ENCODE results near the gene TXNDC2. TPM values are rescaled to one million over a fixed set of nuclear protein-coding genes. Genes with fewer than 3 reads are reported as not detected.

TXNDC2 gene
- total and polyA plus RNA-seq, 2 donors (not counting 1 experiment from before 2014, with no cell fraction given), result 0.15 TPM; not detected in 1

DNA sequence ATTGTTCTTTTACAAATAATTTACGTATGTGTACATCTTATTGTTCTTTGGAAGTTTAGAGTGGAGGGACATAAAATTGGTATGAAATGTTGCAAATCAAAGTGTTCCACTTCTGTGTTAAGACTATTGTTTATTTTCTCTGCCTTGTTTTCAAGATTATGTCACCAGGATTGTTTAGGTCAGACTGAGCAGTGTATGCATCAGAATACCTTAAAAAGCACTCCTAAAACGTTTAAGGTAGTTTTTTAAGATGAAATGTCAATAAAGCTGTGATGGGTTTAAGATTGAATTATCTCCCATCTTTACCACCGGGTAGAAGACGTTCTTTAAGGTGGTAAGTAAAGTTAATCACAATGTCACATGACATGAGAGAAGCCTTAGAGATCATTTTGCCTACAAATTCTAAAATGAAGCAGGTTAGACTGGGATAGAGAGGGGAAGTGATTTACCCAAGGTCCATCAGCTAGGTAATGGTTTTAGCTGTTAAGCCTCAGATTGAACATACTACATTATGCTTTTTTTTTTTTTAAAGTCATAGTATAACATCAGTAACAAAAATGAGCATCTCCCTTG lies 38.7 kb downstream of the TXNDC2 start:
- DNase-seq (ENCODE audit: low read depth in 2 of 2), result no peak
- Histone ChIP-seq H3K36me3 (ENCODE audit: control insufficient read depth, insufficient read depth, low read length) (no peaks in the 10 kb centered on the region), H3K9ac (ENCODE audit: insufficient read depth, low read length) (no peak overlapping the region), H3K9me3 (ENCODE audit: control insufficient read depth, insufficient read depth, low read depth, low read length) (no peaks in the 10 kb centered on the region), H3K27ac (ENCODE audit: insufficient read depth, low read length) (no peak overlapping the region), H3K4me3 (replicated peaks in 1 of 4; ENCODE audit: control extremely low read depth in 1 of 4, insufficient read depth in 1 of 4, low read depth in 3 of 4, low read length in 4 of 4) (no peak overlapping the region), H3K4me2 (ENCODE audit: extremely low read depth, insufficient read depth, low read length) (no peak overlapping the region), H3K4me1 (ENCODE audit: control insufficient read depth, extremely low read depth, insufficient read depth, low read length) (peaks cover 7% of the 10 kb centered on the region), H3K27me3 (ENCODE audit: control insufficient read depth, insufficient read depth, low read length) (no peaks in the 10 kb centered on the region), H2AFZ (ENCODE audit: low read length) (no peak overlapping the region), H4K20me1 (ENCODE audit: control insufficient read depth, extremely low read depth, insufficient read depth, low read length) (peaks cover 22% of the 10 kb centered on the region), H3K79me2 (ENCODE audit: control insufficient read depth, insufficient read depth, low read length) (peaks cover 100% of the 10 kb centered on the region)
- TF ChIP-seq, protein P1, sequence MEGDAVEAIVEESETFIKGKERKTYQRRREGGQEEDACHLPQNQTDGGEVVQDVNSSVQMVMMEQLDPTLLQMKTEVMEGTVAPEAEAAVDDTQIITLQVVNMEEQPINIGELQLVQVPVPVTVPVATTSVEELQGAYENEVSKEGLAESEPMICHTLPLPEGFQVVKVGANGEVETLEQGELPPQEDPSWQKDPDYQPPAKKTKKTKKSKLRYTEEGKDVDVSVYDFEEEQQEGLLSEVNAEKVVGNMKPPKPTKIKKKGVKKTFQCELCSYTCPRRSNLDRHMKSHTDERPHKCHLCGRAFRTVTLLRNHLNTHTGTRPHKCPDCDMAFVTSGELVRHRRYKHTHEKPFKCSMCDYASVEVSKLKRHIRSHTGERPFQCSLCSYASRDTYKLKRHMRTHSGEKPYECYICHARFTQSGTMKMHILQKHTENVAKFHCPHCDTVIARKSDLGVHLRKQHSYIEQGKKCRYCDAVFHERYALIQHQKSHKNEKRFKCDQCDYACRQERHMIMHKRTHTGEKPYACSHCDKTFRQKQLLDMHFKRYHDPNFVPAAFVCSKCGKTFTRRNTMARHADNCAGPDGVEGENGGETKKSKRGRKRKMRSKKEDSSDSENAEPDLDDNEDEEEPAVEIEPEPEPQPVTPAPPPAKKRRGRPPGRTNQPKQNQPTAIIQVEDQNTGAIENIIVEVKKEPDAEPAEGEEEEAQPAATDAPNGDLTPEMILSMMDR (conservative IDR thresholded peaks at IDR 0.05 in 1 of 2, IDR thresholded peaks at IDR 0.05 in 1 of 2; ENCODE audit: low read depth in 1 of 2, low read length in 2 of 2), result no peak
- TF ChIP-seq EZH2 (IDR thresholded peaks at IDR 0.05; ENCODE audit: low read length, missing control alignments), result no peak

DNA sequence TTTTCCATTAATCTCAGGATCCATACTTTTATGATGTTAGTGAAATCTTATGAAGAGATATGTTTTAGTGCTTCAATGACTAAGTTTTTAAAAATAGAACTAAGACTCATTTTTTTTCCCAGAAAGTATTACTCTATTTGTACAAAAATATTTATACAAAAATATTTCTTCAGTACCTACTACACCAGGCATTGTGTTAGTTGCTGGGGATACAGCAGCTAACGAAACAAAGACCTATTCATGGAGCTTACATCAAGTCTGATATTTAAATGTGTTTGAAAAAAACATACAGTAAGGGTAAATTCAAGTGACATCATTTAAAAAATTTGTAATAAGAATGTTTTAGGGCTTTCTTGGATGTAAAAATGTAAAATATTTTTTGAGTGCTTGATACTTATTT lies 39.6 kb downstream of the TXNDC2 start:
- H3K4me3 ChIP-seq (replicated peaks in 1 of 4; ENCODE audit: control extremely low read depth in 1 of 4, insufficient read depth in 1 of 4, low read depth in 3 of 4, low read length in 4 of 4), result no peak overlapping the region
- TF ChIP-seq, protein P1 (conservative IDR thresholded peaks at IDR 0.05 in 1 of 2, IDR thresholded peaks at IDR 0.05 in 1 of 2; ENCODE audit: low read depth in 1 of 2, low read length in 2 of 2), result no peak
- TF ChIP-seq EZH2 (IDR thresholded peaks at IDR 0.05; ENCODE audit: low read length, missing control alignments), result no peak
- H3K4me1 ChIP-seq (ENCODE audit: control insufficient read depth, extremely low read depth, insufficient read depth, low read length), result peaks cover 7% of the 10 kb centered on the region
- H4K20me1 ChIP-seq (ENCODE audit: control insufficient read depth, extremely low read depth, insufficient read depth, low read length), result peaks cover 17% of the 10 kb centered on the region
- no peaks in the 10 kb centered on the region for H3K36me3 ChIP-seq (ENCODE audit: control insufficient read depth, insufficient read depth, low read length)
- peak overlapping the region; percentile 1 for H3K27ac ChIP-seq (ENCODE audit: insufficient read depth, low read length)
- DNase-seq (ENCODE audit: low read depth in 2 of 2), result peak; percentile 24 to 61
- peak overlapping the region; percentile 25 for H3K4me2 ChIP-seq (ENCODE audit: extremely low read depth, insufficient read depth, low read length)
- H3K79me2 ChIP-seq (ENCODE audit: control insufficient read depth, insufficient read depth, low read length), result peaks cover 100% of the 10 kb centered on the region
- no peaks in the 10 kb centered on the region for H3K9me3 ChIP-seq (ENCODE audit: control insufficient read depth, insufficient read depth, low read depth, low read length)
- no peaks in the 10 kb centered on the region for H3K27me3 ChIP-seq (ENCODE audit: control insufficient read depth, insufficient read depth, low read length)
- H3K9ac ChIP-seq (ENCODE audit: insufficient read depth, low read length), result no peak overlapping the region
- no peak overlapping the region for H2AFZ ChIP-seq (ENCODE audit: low read length)

DNA sequence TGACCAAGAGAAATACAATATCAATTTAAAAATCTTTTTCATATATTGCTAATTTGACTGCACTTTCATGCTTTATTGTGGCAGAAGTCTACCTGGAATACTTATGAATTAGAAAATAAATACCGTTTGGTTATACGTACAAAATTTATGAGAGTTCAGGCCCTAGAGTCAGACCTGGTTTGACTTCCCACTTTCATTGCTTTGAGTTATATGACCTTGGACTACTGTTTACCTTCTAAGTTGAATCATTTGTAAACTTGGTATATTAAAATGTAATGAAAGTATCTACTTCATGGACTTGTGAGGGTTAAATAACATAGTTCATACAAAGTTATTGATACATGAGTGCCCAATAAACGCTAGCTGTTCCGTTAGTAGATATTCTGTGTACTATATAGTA lies 40.0 kb downstream of the TXNDC2 start:
- no peak overlapping the region for H2AFZ ChIP-seq (ENCODE audit: low read length)
- H3K27me3 ChIP-seq (ENCODE audit: control insufficient read depth, insufficient read depth, low read length), result no peaks in the 10 kb centered on the region
- no peak for TF ChIP-seq EZH2 (IDR thresholded peaks at IDR 0.05; ENCODE audit: low read length, missing control alignments)
- TF ChIP-seq, protein P1 (conservative IDR thresholded peaks at IDR 0.05 in 1 of 2, IDR thresholded peaks at IDR 0.05 in 1 of 2; ENCODE audit: low read depth in 1 of 2, low read length in 2 of 2), result no peak
- H3K4me3 ChIP-seq (replicated peaks in 1 of 4; ENCODE audit: control extremely low read depth in 1 of 4, insufficient read depth in 1 of 4, low read depth in 3 of 4, low read length in 4 of 4), result no peak overlapping the region
- peak overlapping the region; percentile 1 for H3K27ac ChIP-seq (ENCODE audit: insufficient read depth, low read length)
- peaks cover 100% of the 10 kb centered on the region for H3K79me2 ChIP-seq (ENCODE audit: control insufficient read depth, insufficient read depth, low read length)
- peaks cover 17% of the 10 kb centered on the region for H4K20me1 ChIP-seq (ENCODE audit: control insufficient read depth, extremely low read depth, insufficient read depth, low read length)
- peaks cover 7% of the 10 kb centered on the region for H3K4me1 ChIP-seq (ENCODE audit: control insufficient read depth, extremely low read depth, insufficient read depth, low read length)
- no peak for DNase-seq (ENCODE audit: low read depth in 2 of 2)
- H3K36me3 ChIP-seq (ENCODE audit: control insufficient read depth, insufficient read depth, low read length), result no peaks in the 10 kb centered on the region
- no peak overlapping the region for H3K9ac ChIP-seq (ENCODE audit: insufficient read depth, low read length)
- no peak overlapping the region for H3K4me2 ChIP-seq (ENCODE audit: extremely low read depth, insufficient read depth, low read length)
- H3K9me3 ChIP-seq (ENCODE audit: control insufficient read depth, insufficient read depth, low read depth, low read length), result no peaks in the 10 kb centered on the region
